Fibroblast of skin of right biceps (primary cell): ENCODE results near the gene FZD7.

Experiments used
- DNase-seq: peaks from one replicate; pipeline ENCODE4 v3.0.0-alpha.2; 2013

The FZD7 gene

DNA sequence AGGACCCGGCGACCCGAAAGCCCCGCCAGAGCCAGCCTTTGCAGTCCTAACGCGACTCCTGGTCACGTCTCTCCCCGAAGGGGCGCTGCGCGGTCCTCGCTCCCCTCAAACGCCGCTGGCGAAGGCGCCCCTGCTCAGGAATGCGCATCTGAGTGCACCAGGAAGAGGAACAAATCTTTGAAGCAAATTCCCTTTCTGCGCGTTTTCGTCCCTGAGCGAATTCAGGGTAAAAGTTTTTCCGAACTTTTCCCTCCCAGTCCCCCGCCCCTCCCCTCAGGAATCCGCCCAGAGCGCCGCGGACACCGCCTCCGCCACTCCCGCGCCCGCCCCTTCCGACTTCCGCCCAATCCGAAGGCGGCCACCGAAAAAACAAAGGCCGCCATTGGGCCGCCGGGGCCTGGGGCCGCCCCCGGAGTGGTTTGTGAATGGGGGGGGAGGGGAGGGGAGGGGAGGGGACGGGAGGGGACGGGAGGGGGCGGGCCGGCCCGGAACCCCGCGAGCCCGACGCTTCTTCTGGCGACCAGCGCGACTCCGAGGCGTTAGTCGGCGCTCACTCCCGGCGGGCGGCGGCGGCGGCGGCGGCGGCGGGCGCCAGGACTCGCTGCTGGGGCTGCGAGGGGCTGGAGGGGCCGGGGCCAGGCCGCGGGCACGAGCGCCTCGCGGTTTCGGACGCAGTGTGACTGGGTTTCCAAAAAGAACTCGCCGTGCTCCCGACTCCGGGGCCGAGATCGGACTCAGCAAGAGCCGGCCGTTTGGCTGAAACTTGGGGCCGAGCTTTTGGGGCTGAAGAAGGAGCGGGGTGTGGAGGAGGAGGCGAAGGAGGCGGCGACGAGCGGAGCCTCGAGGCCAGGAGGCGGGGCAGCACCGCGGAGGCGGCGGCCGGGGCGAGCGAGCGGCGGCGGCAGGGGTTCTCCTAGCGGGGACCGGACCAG is at the start of gene FZD7:
Gene FZD7, plus strand, starts transcription at position 539 of the 932 bp plus-strand sequence. CDS start 793 bp downstream, outside the sequence.
- DNase-seq, result peak; percentile 97

DNA sequence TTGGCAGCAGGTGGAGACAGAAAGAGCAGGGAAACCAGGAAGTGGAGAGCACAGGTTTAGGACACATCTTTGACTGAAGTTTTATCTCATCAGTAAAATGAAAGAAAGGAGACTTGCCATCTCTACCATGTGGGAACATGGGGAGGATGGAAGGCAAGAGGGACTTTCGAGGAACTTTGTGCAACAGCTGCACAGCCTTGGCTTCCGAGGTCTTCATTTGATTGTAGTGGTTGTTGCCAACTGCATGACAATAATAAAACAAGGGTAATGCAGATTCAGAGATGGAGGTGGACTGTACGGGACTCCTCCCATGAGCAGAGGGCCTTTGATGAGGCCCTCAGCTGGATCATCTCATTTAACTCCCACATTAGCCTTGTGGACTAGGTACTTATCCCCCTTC is 49.3 kb upstream of the FZD7 start:
- DNase-seq, result no peak

DNA sequence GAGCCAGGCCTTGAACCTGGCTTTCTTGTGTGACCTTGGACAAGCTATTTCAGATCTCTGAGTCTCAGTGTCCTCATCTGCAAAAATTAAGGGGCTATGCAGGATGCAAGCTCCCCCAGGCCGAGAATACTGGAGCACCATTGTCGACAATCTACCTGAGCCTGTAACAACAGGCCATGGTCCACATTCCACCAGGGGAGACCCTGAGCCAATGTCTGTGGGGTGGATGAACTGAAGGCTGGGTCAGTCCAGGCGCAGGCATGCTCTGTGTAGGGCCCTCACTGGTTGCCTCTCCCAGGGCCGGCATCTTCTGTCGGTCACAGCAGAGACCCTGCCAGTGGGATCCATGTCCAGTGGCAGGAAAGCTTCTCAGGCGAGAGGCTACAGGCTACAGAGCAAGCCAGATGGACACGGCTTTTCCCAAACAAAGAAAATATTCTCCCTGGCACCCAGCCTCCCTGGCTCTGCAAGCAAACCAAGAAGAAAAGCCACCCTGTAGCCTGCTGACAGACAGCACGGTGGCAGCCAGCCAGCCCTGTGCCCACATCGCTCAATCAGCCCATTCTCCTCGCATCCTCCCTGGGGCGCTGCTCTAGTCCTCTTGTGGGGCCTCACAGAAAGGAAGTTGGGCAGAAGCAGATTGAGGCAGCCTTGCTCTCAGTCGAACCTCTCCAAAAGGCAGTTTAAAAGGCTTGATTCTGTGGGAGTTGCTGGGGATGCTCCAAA is 48.7 kb upstream of the FZD7 start:
- DNase-seq, result no peak

DNA sequence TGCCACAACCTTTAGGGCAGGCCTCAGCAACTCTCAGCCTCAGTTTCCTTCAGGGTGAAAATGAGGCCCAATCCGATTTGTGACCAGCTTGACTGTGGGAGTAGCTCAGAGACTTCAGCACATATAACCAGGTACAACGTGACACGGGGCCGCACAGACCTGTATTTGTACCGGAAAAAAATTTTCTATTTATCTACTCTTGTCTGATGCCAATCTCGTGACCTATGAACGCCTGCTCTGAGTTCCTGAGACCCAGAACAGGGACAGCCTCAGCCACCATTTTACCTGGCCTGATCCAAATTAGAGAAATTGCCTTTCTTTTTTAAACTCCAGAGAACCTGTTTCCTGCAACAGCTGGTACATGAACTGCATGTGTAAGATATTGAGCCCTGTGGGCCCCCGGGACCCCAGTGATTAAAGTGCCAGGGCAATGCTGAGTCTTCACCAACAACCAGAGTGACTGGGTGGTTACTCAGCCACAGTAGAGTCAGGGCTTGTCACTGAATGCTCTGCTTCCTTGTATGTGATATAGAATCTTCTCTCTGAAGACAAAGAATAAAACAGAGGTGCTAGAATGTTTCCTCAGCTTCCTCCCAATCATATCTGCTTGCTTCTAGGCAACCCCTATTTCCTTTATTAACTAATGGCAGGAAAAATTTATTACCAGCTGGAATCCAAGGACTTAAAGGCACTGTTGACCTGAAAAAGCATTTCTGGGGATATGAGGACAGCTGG is 47.8 kb upstream of the FZD7 start:
- no peak for DNase-seq

DNA sequence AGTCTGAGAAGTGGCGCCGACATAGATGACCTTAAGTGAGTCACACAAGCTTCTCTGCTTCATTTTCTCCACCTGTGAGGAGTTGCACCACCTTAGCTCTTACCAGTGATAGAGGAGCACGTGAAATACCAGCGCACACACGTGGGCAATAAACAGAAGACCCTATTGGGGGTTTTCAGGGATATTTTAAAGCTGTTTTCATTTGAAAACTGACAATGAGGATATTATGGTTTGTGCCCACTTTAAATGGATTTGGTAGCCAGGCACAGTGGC is 47.3 kb upstream of the FZD7 start:
- DNase-seq, result no peak

DNA sequence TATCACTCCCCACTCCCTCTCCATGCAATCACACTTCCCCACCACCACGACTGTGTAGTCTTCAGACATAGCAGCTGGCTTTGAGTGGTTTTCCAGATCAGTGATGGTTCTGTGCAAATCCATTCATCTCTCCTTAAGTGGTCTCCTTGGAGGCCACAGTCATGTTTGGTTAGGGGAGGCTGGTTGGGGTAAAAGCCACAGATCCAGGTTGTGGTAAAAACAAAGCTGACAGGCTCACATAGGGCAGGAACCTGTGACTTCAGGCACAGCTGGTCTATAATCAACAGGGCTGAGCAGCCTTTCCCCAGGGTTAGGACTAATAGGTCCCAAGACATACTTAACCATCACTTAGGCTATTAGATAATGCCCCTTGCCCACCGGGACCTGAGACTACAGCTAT is 46.2 kb upstream of the FZD7 start:
- DNase-seq, result no peak

DNA sequence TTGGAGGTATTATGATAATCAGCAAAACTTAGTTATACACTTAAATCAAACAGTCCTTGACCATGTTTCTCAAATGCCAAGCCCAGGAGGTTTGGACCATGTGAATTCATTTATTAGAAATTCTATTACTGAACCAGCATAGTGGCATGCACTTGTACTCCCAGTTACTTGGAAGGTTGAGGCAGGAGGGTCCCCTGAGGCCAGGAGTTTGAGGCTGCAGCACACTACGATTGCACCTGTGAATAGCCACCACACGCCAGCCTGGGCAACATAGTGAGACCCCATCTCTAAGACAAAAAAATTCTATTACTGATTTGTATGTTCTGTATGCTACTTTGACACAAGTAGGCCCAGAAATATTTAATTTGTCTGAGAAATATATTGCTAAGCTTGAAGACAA is 43.6 kb upstream of the FZD7 start:
- no peak for DNase-seq

DNA sequence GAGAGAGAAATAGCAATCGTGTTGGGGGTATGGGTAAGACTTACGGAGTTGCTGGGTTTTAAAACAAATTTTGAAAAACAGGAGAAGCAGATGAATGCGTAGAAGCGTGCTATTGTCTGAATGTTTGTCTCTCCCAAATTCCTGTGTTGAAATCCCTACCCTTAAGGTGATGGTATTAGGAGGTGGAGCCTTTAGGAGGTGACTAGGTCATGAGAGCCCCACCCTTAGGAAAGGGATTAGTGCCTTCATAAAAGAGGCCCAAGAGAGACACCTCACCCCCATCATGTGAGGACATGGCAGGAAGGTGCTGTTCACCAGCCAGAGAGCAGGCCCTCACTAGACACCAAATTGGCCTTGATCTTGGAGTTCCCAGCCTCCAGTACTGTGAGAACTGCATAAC is 40.7 kb upstream of the FZD7 start:
- no peak for DNase-seq

DNA sequence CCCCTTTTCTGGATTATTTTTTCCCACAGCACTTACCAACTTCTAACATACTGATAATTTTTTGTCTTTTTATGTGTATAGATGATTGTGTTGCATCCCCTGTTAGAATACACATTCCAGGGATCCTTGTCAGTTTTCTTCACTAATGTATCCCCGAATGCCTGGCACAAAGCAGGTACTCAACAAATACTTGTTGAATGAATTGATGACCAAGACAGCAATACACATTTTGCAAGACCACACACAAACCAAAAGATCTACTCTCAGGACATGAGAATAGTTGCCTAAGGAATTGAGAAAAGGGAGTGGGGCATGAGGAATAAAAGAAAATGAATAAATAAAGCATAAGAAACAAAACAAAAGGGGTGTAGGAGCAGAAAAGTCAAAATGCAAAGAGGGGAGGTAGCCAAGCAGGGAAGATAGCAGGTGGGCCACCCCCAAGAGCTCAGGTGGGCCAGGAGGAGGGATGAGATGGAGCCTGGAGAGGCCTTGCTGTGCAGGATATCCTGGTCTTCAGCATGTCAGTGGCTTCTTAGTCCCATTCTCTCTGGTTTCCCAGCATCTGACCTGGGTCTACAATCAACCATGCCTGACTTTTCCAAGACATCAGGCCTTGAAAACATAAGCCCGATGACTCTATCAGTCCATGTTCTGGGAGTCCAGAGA is 38.5 kb upstream of the FZD7 start:
- DNase-seq, result no peak

DNA sequence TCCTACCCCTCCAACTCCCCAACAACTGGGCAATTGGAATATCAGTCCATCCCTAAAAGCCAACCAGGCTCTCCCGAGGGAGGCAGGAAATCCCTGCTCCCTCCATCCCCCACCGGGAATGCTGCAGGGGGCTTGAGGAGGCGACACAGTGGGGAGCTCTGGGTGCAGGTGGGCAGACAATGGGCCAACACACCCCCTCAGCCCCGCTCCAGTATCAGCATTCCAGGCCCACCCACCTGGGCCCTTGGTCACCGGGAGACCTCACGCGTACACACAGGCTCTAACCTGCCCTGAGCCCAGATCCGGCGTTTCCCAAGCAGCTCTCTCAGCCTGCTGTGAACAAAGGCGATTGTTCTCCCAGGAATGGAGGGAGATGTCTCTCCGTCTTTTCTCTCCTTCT is 37.6 kb upstream of the FZD7 start:
- DNase-seq, result no peak

DNA sequence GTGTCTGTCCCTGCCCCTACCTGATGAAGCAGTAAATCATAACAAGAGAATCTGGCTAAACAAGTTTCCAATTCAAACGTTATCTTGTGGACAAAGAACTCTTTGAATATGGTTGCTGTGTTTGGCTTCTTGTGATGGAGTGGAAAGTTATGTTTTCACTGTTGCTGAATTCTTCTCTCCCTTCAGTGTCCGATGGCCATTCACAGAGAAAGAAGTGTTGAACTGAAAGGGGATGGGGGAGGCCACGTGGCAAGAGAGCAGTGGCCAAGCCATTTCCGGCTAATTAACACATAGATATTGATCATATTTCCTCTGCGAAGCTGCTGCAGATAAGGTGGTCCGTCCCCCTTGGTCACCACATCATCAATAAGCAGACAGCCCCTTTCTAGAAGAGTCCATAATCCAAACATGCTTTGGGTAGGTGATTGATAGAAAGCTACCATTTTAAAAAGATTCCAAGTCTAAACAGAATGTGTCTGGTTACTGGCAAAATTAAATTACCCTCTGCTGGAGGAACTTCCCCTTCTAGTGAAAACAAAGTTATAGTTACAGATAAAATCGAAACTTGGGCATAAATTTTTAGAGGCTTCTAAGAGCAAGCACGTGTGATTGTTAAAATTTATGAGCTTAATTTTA is 36.9 kb upstream of the FZD7 start:
- no peak for DNase-seq

DNA sequence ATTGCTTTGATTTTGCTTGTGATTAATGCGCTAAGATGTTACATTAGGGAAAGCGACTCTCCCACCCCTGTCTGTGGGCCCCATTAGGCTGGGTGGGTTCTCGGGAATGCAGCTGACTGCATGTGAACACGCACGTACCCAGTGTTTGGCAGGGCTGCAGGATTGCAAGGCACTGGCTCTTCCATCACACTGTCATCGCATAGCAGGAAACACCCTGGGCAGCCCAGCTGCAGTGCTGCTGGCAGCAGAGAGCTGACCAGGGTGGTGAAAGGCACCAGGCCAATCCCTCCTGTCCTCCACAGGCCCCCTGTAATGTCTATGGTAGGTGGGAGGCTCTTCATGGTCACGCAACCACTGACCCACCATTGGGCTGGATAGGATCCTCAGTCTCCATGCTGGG is 34.4 kb upstream of the FZD7 start:
- DNase-seq, result peak; percentile 82

DNA sequence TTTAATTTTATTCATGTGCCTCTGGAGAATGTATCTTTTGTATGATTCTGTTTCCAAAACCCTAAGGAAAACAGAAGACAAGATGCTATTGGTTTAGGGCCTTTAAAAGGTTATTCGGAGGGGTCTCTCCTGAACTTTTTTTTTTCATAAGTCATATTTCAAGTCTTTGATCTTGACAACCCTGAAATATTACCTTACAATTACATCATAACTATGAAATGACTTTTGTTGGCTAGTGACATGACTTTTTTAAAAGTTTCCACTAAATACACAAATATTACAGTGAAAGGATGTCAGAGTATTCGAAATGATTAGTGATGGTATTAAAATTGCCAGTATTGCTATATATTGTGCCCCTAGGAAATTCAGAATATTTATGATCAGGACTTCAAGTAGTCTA is 31.8 kb upstream of the FZD7 start:
- DNase-seq, result no peak

DNA sequence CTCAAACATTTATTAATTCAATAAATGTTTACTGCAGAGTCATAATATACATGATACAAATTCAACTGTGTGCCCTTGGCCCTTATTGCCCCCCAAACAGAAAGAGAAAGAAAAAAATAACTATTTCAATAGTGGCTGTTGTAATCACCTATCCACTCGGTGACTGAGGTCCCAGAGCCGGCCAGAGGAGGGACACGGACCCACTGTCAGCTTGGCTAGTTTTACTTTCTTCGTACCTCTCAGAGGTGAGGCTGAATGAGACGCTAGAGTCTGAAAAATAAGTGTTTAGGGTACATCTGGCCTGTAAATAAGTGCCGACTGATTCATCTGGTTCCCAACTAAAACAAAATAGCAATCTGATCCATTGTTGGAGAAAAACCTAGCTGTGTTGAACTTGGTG is 31.3 kb upstream of the FZD7 start:
- no peak for DNase-seq

DNA sequence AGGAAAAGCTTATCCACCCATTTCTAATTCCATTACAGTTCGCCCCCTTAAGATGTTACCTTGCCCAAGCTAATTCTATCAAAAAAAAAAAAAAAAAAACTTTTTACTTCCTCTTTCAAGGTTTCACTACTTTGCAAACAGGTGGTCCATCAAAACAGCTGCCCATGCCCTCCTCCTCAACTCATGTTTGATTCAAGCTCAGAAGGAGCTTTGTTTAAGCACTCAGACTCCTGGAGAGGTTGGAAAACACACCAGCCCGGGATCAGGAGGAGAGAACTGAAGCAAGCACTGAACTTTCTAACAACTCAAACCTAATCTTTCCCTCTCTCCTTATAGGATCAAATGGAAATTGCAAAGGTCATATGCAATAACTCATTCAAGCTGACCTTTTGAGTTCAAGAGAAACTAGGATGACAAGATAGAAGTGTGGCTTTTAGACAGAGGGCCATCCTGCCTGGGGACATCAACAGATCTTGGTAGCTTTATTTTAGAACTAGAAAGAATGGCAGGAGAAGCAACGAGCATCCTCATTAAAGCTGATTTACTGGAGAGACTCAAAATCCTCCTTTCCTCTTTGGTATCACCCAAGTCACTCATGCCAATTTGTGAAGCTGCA is 28.3 kb upstream of the FZD7 start:
- DNase-seq, result no peak

DNA sequence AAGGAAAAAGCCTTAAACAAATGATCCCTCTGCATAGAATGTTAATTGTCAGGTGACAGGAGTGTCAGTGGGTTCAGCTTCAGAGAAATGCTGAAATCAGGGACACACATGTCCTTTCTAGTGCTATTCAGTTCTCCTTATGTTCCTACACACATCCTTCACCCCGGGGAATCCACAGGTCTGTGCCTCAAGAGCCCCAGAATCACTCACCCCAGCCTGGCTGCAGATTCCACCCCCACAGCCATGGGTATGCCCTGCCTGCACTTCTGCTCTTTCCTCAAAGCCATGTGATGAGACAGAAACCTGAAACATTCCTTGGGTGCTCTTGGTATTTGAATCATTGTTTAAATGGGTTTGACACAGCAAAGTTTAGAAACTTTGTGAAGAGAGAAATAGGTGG is 27.4 kb upstream of the FZD7 start:
- DNase-seq, result no peak

DNA sequence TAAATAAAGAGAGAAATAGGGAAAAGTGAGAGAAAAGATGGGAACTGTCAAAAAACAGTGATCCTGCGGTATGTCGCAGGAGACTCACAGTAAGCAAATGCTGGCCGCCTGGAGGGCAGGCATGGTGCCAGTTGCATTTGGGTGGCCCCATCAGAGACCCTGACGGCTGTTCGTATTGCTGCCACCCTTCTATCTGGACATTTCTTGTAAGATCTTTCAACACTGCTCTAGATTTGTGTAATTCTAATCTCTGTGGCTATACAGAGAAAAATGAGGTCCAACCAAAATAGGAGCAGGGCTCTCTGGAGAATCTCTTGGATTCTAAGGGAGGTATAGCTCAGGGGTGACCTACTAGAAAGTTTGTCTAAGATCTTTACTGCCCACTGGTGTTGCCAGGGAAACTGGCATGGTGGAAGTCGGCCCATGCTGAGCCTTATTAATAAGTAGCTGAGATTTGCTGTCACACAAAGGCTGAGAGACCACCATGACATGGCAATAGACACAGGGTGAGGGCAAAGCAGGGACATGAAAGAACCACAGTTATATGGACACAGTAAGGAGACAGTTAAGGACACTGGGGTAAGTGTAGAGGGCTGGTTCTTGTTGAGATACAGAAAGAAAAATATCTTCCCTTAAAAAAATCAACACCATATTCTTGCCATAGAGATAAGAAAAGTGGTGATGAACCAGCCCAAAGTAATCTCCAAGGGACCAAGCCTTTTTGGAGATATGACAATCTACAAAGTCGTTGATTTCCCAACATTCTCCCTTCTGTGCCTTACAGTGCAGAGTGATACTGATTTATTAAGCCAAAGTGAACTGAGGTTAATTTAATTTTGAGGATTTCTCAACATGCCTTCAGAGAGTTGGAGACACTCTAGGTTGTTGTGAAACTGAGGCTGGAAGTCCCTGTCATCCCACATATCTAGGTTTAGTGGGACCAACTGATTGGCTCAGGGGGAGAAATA is 26.4 kb upstream of the FZD7 start:
- no peak for DNase-seq

DNA sequence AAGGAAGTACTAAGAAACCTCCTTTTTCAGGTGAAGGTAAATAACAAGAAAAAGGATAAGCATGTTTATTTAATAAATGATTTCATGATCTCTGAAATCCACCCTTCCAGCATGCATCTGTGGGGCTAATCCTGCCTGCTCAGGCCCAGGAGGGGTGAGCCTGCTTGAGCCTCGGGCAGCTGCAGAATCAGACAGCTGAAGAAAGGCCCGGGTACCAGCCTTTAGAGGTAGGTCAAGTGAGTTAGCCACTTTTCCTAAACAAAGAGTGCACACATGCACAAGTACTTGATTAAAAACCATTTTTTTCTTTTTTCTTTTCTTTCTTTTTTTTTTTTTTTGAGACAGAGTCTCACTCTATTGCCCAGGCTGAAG is 25.7 kb upstream of the FZD7 start:
- no peak for DNase-seq

DNA sequence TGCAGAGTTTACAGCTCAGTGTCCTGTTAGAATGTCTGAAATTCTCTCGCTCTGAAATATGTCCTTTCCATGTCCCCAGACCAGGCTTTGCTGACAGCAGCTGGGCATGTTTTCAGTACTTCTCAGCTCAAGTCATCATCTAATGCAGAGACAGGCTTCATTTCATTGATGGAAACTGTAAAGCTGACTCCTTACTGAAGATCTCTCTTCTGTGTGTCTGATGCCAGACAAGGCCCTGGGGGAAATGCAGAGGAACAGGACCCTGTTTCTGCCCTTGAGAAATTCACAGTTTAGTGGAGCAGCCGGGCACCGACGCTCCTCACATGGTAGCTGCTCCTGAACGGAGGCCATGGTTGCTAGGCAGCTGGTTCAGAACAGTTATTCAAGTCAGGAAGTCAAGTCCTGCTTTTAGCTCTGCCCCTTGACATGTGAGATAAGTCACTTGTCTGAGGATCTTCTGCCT is 24.6 kb upstream of the FZD7 start:
- DNase-seq, result no peak

DNA sequence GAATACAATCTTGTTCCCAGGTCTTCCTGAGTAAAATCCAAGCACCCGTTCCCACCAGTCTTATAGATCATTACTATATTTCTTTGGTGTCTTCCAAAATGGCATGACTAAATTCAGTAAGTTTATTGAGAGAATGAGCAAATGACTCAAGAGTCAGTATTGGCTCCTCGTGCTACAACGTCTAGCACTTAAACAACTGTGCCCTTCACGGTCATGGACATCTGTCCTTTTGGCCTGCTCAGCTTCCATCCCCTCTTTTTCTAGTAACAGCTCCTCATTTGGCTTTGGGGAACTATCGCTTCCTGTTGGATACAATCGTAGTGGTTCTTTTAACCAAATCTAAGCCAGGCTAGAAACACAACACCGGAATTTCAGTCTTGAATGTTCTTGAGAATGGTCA is 24.1 kb upstream of the FZD7 start:
- DNase-seq, result no peak

DNA sequence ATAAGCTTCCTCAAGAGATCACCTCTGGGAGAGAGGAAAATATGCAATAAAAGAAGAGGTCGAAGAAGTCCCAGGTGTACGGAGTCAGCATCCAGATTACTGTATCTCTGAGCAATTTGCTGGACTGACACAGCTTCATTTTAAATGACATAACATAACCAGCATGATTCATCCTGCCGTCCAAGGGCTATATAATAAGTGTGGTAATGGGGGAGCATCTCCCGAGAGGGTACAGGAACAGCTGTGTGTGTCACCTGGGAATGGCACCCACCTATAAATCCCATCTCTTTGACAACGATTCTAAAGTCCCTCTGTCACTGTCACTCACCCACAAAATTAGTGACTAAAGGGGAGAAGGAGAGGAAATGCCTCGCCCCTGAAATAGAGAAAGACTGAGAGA is 19.3 kb upstream of the FZD7 start:
- DNase-seq, result peak; percentile 52
